SK-N-SH treated with all-trans-retinoic acid at 6 μM for 48 hours (cell line): ENCODE measurements around the gene PPM1H.

Experiments used
- ATAC-seq: fragments of 200-7000 bp; cut with Tn5 transposase; 3 replicates; pipeline ENCODE4 v1.9.1; 2020; ENCODE audit warnings: mild to moderate bottlenecking, moderate library complexity
- ARNTL ChIP-seq: fragments of 450-650 bp; formaldehyde crosslinking; IDR thresholded peaks from 2 replicates; pipeline ENCODE4 v1.5.0; 2020; ENCODE audit warnings: low read depth, mild to moderate bottlenecking, moderate library complexity, borderline replicate concordance
- BACH2 ChIP-seq: fragments of 250-450 bp; sonication (Bioruptor Pico); IDR thresholded peaks from 2 replicates; pipeline ENCODE4 v1.9.0; 2021; ENCODE audit warnings: mild to moderate bottlenecking, borderline replicate concordance
- CREB5 ChIP-seq: fragments of 250-450 bp; sonication (Bioruptor Pico); IDR thresholded peaks from 2 replicates; pipeline ENCODE4 v1.5.1; 2020; ENCODE audit warnings: low read depth, mild to moderate bottlenecking, moderate library complexity
- CSDC2 ChIP-seq: fragments of 250-450 bp; sonication (Bioruptor Pico); IDR thresholded peaks from 2 replicates; pipeline ENCODE4 v1.5.0; 2020; ENCODE audit warnings: mild to moderate bottlenecking, moderate library complexity
- GLIS3 ChIP-seq: fragments of 250-450 bp; sonication (Bioruptor Pico); IDR thresholded peaks from 2 replicates; pipeline ENCODE4 v1.5.0; 2020; ENCODE audit warnings: mild to moderate bottlenecking, moderate library complexity
- ISL1 ChIP-seq: fragments of 250-450 bp; sonication (Bioruptor Pico); IDR thresholded peaks from 2 replicates; pipeline ENCODE4 v2.1.2; 2022; ENCODE audit warnings: mild to moderate bottlenecking, moderate library complexity
- PATZ1 ChIP-seq: fragments of 250-450 bp; sonication (Bioruptor Pico); IDR thresholded peaks from 2 replicates; pipeline ENCODE4 v1.8.0; 2020; ENCODE audit warnings: mild to moderate bottlenecking, moderate library complexity, borderline replicate concordance
- POU6F1 ChIP-seq: fragments of 250-450 bp; sonication (Bioruptor Pico); IDR thresholded peaks from 2 replicates; pipeline ENCODE4 v1.8.0; 2021; ENCODE audit warnings: low read depth, mild to moderate bottlenecking, moderate library complexity, borderline replicate concordance
- SNAI2 ChIP-seq: fragments of 250-450 bp; sonication (Bioruptor Pico); IDR thresholded peaks from 2 replicates; pipeline ENCODE4 v1.5.0; 2020; ENCODE audit warnings: mild to moderate bottlenecking, moderate library complexity
- TCF4 ChIP-seq: fragments of 250-450 bp; sonication (Bioruptor Pico); IDR thresholded peaks from 2 replicates; pipeline ENCODE4 v1.8.0; 2021; ENCODE audit warnings: mild to moderate bottlenecking, moderate library complexity, borderline replicate concordance
- TOX ChIP-seq: fragments of 250-450 bp; sonication (Bioruptor Pico); IDR thresholded peaks from 2 replicates; pipeline ENCODE4 v1.8.0; 2021; ENCODE audit warnings: mild to moderate bottlenecking, moderate library complexity, borderline replicate concordance
- TSHZ2 ChIP-seq: fragments of 250-450 bp; sonication (Bioruptor Pico); IDR thresholded peaks from 2 replicates; pipeline ENCODE4 v1.5.0; 2020; ENCODE audit warnings: mild to moderate bottlenecking, moderate library complexity
- ZFP3 ChIP-seq: fragments of 250-450 bp; sonication (Bioruptor Pico); IDR thresholded peaks from 2 replicates; pipeline ENCODE4 v1.5.0; 2020; ENCODE audit warnings: mild to moderate bottlenecking, moderate library complexity
- ZFP30 ChIP-seq: fragments of 450-650 bp; formaldehyde crosslinking; IDR thresholded peaks from 2 replicates; pipeline ENCODE4 v1.5.0; 2022; ENCODE audit warnings: mild to moderate bottlenecking, moderate library complexity
- ZNF565 ChIP-seq: fragments of 450-650 bp; formaldehyde crosslinking; conservative IDR thresholded peaks from 2 replicates; pipeline ENCODE4 v1.5.0; 2020; ENCODE audit warnings: low read depth, mild to moderate bottlenecking, moderate library complexity
- ZNF70 ChIP-seq: fragments of 450-650 bp; formaldehyde crosslinking; IDR thresholded peaks from 2 replicates; pipeline ENCODE4 v1.5.0; 2020; ENCODE audit warnings: mild to moderate bottlenecking, moderate library complexity
- TF ChIP-seq, protein P1 (sequence below): fragments of 250-450 bp; sonication (Bioruptor Pico); IDR thresholded peaks from 2 replicates; pipeline ENCODE4 v1.5.1; 2021; ENCODE audit warnings: mild to moderate bottlenecking, moderate library complexity

The PPM1H gene

GRCh38 chr12:62934239-62934798, 631 bp downstream of the PPM1H start:
- TF ChIP-seq CSDC2 (CRISPR knock-in tag) (no peak), CREB5 (CRISPR knock-in tag) (no peak), ZNF70 (CRISPR knock-in tag) (no peak), PATZ1 (no peak), GLIS3 (CRISPR knock-in tag) (no peak), ZFP30 (no peak), TSHZ2 (CRISPR knock-in tag) (no peak), POU6F1 (CRISPR knock-in tag) (no peak), ARNTL (CRISPR knock-in tag) (no peak), TCF4 (CRISPR knock-in tag) (no peak), ISL1 (CRISPR knock-in tag) (no peak), SNAI2 (CRISPR knock-in tag) (no peak), ZFP3 (no peak), BACH2 (CRISPR knock-in tag) (no peak)
- TF ChIP-seq, protein P1, sequence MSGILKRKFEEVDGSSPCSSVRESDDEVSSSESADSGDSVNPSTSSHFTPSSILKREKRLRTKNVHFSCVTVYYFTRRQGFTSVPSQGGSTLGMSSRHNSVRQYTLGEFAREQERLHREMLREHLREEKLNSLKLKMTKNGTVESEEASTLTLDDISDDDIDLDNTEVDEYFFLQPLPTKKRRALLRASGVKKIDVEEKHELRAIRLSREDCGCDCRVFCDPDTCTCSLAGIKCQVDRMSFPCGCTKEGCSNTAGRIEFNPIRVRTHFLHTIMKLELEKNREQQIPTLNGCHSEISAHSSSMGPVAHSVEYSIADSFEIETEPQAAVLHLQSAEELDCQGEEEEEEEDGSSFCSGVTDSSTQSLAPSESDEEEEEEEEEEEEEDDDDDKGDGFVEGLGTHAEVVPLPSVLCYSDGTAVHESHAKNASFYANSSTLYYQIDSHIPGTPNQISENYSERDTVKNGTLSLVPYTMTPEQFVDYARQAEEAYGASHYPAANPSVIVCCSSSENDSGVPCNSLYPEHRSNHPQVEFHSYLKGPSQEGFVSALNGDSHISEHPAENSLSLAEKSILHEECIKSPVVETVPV, result no peak
- ATAC-seq, result peak; percentile 81

GRCh38 chr12:62933602-62934238, 1.2 kb downstream of the PPM1H start:
- ATAC-seq, result no peak
- TF ChIP-seq TSHZ2 (CRISPR knock-in tag), result no peak

DNA sequence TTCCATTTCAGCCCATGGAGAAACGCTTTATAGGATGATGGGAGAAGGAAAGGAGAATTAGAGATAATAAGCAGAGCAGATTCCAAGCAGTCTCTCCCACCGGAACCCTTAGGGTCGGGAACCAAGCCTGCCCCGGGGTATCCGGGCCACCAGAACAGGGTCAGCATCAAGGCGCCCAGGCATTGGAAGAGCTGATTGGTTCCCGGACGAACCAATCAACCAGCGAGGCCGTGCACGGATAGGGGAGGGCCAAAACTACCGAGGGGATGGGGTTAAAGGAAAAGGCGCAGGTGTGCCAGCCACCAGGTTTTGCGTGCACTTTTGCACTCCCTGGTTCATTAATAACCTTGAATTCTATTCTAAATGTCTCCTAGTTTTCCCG, 1.7 kb downstream of the PPM1H start:
- ATAC-seq, result no peak
- no peak for TF ChIP-seq PATZ1
- TF ChIP-seq ZFP3, result no peak
- no peak for TF ChIP-seq ZNF565 (CRISPR knock-in tag)
- no peak for TF ChIP-seq TCF4 (CRISPR knock-in tag)
- TF ChIP-seq ZNF70 (CRISPR knock-in tag), result no peak
- TF ChIP-seq, protein P1, result no peak
- TF ChIP-seq SNAI2 (CRISPR knock-in tag), result no peak
- no peak for TF ChIP-seq TOX
- no peak for TF ChIP-seq POU6F1 (CRISPR knock-in tag)
- no peak for TF ChIP-seq ISL1 (CRISPR knock-in tag)
- TF ChIP-seq ZFP30, result no peak
